Lung (tissue), 12 donors: Measurements from ENCODE around the gene LTBP2. TPM values are rescaled to one million over a fixed set of nuclear protein-coding genes. Genes with fewer than 3 reads are reported as not detected.

Source experiments
- ATAC-seq: fragments of 200-7000 bp; cut with Tn5 transposase; one replicate; pipeline ENCODE4 v1.9.1; 2020; ENCODE audit warnings: moderate number of reproducible peaks; ENCODE audit not compliant: insufficient read depth, low FRiP score
- DNase-seq, 3 donors: peaks; one replicate each; pipeline ENCODE4 v3.0.0-alpha.2; 2013 to 2017
- H3K27ac ChIP-seq, 2 donors: one replicate each; pipeline ENCODE4 v1.5.1; 2013; ENCODE audit warnings: mild to moderate bottlenecking in 2 of 2, moderate library complexity in 2 of 2, control low read depth in 1 of 2, inconsistent platforms in 1 of 2, low read depth in 1 of 2, low read length in 1 of 2
- H3K27me3 ChIP-seq, 3 donors: one replicate each; pipeline ENCODE4 v1.5.1; 2013; ENCODE audit warnings: low read length in 2 of 3; ENCODE audit not compliant: control insufficient read depth in 3 of 3, insufficient read depth in 3 of 3
- H3K36me3 ChIP-seq, 4 donors: one replicate each; pipeline ENCODE4 v1.5.1; 2013; ENCODE audit warnings: low read length in 4 of 4, mild to moderate bottlenecking in 1 of 4, moderate library complexity in 1 of 4; ENCODE audit not compliant: control insufficient read depth in 4 of 4, insufficient read depth in 4 of 4
- H3K4me1 ChIP-seq, 5 donors: one replicate each; pipeline ENCODE4 v1.5.1; 2013; ENCODE audit warnings: low read length in 5 of 5, mild to moderate bottlenecking in 2 of 5, moderate library complexity in 1 of 5; ENCODE audit not compliant: control insufficient read depth in 5 of 5, insufficient read depth in 5 of 5
- H3K4me3 ChIP-seq: one replicate; pipeline ENCODE4 v1.5.1; 2013; ENCODE audit warnings: mild to moderate bottlenecking, control low read depth, moderate library complexity
- H3K9ac ChIP-seq, 2 donors: one replicate each; pipeline ENCODE4 v1.5.1; 2013; ENCODE audit warnings: low read length in 2 of 2, control low read depth in 1 of 2; ENCODE audit not compliant: insufficient read depth in 1 of 2
- H3K9me3 ChIP-seq, 4 donors: one replicate each; pipeline ENCODE4 v1.5.1; 2013; ENCODE audit warnings: low read length in 3 of 4, mild to moderate bottlenecking in 1 of 4, moderate library complexity in 1 of 4; ENCODE audit not compliant: control insufficient read depth in 4 of 4, insufficient read depth in 3 of 4
- WGBS, 2 donors: extraction: QIAGEN DNeasy Blood & Tissue Kit; methylation state at CpG; one replicate each; pipeline ENCODE4 v1.1.7; 2013; 5-methylcytosine and 5-hydroxymethylcytosine counted together
- polyA plus RNA-seq, 2 donors: library from polyadenylated mRNA; stranded (reverse); fragments of 200-250 nt; gene quantifications; one replicate each; pipeline ENCODE4 v1.2.1, GENCODE V29; 2013
- total RNA-seq, 2 donors: library from RNA; depleted of rRNA in 1 of 2; stranded (reverse); fragments of >200 nt in 1 of 2; gene quantifications; one replicate each; pipeline ENCODE4 v1.2.1, GENCODE V29; 2014 to 2021
- TF ChIP-seq, protein P1 (sequence below): IDR thresholded peaks from 2 replicates; pipeline ENCODE4 v1.5.1; 2012; ENCODE audit warnings: mild to moderate bottlenecking; ENCODE audit errors: control extremely low read depth, extremely low read depth
- donor health status: control.
- donor health status: control.
- donor health status: Bipolar disorder and iron deficiency.
- donor health status: healthy.
- donor health status: DM: yes; HTN: yes; CAD: no.

Gene LTBP2
- total and polyA plus RNA-seq, 4 donors = 13.2 to 78.4 (median 25.8) TPM

DNA sequence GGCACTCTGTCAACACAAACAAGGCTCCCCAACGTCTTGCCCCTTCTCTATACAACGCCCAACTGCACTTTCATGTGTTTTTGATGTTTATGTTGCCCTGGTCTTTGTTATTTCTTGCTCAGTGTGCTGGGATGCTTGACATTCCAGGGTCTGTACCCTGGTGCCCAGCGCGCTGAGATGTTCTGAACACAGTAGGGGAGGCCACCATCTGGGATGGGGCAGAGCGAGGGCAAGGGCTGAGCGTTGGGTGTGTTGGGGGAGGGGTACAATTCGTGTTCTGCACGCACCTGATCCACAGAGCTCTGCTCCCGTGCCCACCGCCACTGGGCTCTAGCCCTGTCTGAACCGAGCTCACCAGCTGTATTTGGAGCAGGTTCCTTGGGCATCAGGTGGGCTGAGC lies 65.6 kb downstream of the LTBP2 start:
- TF ChIP-seq, protein P1, sequence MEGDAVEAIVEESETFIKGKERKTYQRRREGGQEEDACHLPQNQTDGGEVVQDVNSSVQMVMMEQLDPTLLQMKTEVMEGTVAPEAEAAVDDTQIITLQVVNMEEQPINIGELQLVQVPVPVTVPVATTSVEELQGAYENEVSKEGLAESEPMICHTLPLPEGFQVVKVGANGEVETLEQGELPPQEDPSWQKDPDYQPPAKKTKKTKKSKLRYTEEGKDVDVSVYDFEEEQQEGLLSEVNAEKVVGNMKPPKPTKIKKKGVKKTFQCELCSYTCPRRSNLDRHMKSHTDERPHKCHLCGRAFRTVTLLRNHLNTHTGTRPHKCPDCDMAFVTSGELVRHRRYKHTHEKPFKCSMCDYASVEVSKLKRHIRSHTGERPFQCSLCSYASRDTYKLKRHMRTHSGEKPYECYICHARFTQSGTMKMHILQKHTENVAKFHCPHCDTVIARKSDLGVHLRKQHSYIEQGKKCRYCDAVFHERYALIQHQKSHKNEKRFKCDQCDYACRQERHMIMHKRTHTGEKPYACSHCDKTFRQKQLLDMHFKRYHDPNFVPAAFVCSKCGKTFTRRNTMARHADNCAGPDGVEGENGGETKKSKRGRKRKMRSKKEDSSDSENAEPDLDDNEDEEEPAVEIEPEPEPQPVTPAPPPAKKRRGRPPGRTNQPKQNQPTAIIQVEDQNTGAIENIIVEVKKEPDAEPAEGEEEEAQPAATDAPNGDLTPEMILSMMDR = no peak
- no peaks in the 10 kb centered on the region for H3K9me3 ChIP-seq
- no peak overlapping the region for H3K9ac ChIP-seq
- ATAC-seq (no peak), DNase-seq (no peak)
- H3K4me1 ChIP-seq = peaks cover 0 to 31% (median 10%) of the 10 kb centered on the region in 5 donors
- H3K27me3 ChIP-seq = no peaks in the 10 kb centered on the region
- H3K36me3 ChIP-seq = no peaks in the 10 kb centered on the region
- no peak overlapping the region for H3K4me3 ChIP-seq
- H3K27ac ChIP-seq = no peak overlapping the region
- WGBS, 2 donors = 71 to 79% methylated on average over 11 of the region's 11 CpGs

DNA sequence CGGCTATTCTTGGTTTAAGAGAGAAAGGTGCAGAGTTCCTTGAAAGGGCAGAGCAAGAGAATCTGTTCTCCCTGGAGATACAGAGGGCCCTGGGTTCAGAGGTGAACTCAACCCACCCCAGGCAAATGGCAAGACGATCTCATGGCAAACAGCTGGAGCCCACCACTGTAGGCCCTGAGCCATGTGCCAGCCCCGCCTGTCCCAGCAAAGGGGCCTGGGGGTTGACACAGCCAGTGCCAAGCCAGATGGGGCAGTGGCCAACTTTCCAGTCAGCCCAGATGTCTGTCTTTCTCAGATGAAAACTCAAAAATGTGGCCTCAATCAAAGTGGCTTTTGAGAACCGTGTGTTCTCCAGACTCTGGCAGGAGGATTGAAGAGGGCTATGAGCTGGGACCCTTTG lies 66.7 kb downstream of the LTBP2 start:
- ATAC-seq = no peak
- no peaks in the 10 kb centered on the region for H3K27me3 ChIP-seq
- 81 to 89% methylated on average over 4 of the region's 4 CpGs for WGBS, 2 donors
- H3K36me3 ChIP-seq = no peaks in the 10 kb centered on the region
- no peak overlapping the region for H3K9ac ChIP-seq
- TF ChIP-seq, protein P1 = no peak
- H3K27ac ChIP-seq = no peak overlapping the region
- peaks cover 0 to 26% (median 10%) of the 10 kb centered on the region in 5 donors for H3K4me1 ChIP-seq
- H3K4me3 ChIP-seq = no peak overlapping the region
- H3K9me3 ChIP-seq = no peaks in the 10 kb centered on the region
- DNase-seq = no peak

DNA sequence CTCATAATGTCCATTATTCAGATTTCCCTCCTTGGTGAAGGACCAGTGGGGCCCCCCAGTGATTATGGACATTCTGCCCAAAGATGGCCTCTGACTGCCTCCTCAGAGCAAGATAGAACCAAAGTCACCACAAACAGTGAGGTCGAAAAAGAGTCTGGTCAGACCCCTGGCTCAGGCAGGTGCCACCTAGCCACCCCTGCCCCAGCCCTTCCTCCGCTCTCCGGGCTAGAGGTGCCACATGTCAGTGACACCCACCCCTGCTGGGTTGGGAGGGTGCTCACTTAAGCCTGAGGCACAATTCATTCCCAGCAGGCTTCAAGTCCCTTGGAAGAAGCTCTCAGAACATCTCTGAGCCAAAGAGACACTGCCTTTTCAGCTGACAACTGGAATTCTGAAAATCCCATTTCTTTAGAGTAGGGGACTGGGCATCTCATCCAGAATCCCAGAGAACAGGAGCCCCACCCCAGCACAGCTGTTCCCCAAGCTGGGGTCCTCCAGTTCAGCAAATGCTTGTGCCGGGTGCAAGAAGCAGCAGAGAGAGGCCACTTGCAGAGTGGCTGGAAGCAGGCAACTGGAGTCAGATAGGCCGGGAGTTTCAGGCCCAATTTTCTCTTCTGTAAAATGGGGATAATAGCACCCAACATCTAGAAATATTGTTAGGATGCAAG lies 68.1 kb downstream of the LTBP2 start:
- H3K27me3 ChIP-seq = no peaks in the 10 kb centered on the region
- ATAC-seq (no peak), DNase-seq (no peak)
- H3K9me3 ChIP-seq = no peaks in the 10 kb centered on the region
- H3K36me3 ChIP-seq = no peaks in the 10 kb centered on the region
- TF ChIP-seq, protein P1 = no peak
- H3K4me3 ChIP-seq = no peak overlapping the region
- no peak overlapping the region for H3K9ac ChIP-seq
- H3K27ac ChIP-seq = no peak overlapping the region
- WGBS, 2 donors = 93 to 96% methylated on average over 5 of the region's 5 CpGs
- H3K4me1 ChIP-seq = peaks cover 0 to 21% (median 6%) of the 10 kb centered on the region in 5 donors
